Measurements from ENCODE around the gene PSME3IP1.
A peak's percentile ranks its signal among the peaks of the same experiment; 100 is the strongest.

PSME3IP1 gene

DNA sequence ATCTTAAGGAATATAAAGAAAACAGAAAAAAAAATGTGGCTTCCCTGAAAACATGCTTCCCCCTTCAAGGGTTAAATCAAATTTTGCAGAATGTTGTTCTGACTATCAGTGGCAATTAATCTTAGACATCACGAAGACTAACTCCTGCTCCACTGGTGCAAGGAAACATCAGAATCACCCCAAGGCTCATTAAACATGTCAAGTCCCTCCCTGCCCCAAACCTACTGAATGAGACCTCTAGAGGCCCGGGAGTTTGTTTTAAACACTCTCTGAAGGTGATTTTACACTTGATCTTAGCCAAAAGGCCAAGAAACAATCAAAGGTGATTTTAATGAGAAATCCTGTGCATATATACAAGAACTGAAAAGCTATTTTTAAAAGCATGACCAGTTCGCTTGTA lies 18.3 kb downstream of the PSME3IP1 start:
- in situ Hi-C loops (cut with HindIII; ENCODE audit: low pct_ligation_motif_present, low sequenced_read_pairs) = no loop called here
- TF ChIP-seq, protein P1, sequence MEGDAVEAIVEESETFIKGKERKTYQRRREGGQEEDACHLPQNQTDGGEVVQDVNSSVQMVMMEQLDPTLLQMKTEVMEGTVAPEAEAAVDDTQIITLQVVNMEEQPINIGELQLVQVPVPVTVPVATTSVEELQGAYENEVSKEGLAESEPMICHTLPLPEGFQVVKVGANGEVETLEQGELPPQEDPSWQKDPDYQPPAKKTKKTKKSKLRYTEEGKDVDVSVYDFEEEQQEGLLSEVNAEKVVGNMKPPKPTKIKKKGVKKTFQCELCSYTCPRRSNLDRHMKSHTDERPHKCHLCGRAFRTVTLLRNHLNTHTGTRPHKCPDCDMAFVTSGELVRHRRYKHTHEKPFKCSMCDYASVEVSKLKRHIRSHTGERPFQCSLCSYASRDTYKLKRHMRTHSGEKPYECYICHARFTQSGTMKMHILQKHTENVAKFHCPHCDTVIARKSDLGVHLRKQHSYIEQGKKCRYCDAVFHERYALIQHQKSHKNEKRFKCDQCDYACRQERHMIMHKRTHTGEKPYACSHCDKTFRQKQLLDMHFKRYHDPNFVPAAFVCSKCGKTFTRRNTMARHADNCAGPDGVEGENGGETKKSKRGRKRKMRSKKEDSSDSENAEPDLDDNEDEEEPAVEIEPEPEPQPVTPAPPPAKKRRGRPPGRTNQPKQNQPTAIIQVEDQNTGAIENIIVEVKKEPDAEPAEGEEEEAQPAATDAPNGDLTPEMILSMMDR (IDR thresholded peaks at IDR 0.05; ENCODE audit: low read depth, low read length, missing control alignments) = no peak
- peaks cover 36% of the 10 kb centered on the region for H3K36me3 ChIP-seq (replicated peaks)

GRCh38 chr16:57166951-57167350 lies 18.9 kb downstream of the PSME3IP1 start:
- Histone ChIP-seq H3K27ac (no peak overlapping the region), H3K36me3 (replicated peaks) (peaks cover 35% of the 10 kb centered on the region), H3K4me3 (ENCODE audit: low read depth, low read length) (no peak overlapping the region), H3K27me3 (replicated peaks) (no peaks in the 10 kb centered on the region)
- DNase-seq = peak; percentile 14
- TF ChIP-seq, protein P1 (IDR thresholded peaks at IDR 0.05; ENCODE audit: low read depth, low read length, missing control alignments) = no peak
- in situ Hi-C loops (cut with HindIII; ENCODE audit: low pct_ligation_motif_present, low sequenced_read_pairs) = no loop called here

More for the DNA sequence above, 18.3 kb downstream of the PSME3IP1 start:
- Histone ChIP-seq H3K4me3 (ENCODE audit: low read depth, low read length) (no peak overlapping the region), H3K27ac (no peak overlapping the region), H3K27me3 (replicated peaks) (no peaks in the 10 kb centered on the region)
- DNase-seq = no peak

DNA sequence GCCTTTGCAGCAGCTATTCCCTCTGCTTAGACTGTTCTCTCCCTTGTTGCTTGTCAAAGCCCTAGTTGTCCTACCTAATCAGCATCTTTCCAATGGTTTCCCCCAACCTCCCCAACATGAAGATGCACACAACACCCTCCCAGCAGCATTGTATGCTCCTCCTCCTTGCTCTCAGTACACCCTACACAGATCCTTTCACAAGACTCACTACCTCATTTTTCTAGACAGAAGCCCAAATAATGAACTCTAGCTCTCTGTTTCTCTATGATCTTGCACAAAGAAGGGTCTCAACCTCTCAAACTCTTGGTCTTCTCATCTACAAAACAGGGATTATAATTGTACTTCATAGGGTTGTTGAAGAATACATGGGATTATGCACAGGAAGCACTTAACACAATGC lies 19.4 kb downstream of the PSME3IP1 start:
- DNase-seq = no peak
- H3K36me3 ChIP-seq (replicated peaks) = peaks cover 32% of the 10 kb centered on the region
- TF ChIP-seq, protein P1 (IDR thresholded peaks at IDR 0.05; ENCODE audit: low read depth, low read length, missing control alignments) = no peak
- no peaks in the 10 kb centered on the region for H3K27me3 ChIP-seq (replicated peaks)
- in situ Hi-C loops (cut with HindIII; ENCODE audit: low pct_ligation_motif_present, low sequenced_read_pairs) = no loop called here
- no peak overlapping the region for H3K27ac ChIP-seq
- no peak overlapping the region for H3K4me3 ChIP-seq (ENCODE audit: low read depth, low read length)

DNA sequence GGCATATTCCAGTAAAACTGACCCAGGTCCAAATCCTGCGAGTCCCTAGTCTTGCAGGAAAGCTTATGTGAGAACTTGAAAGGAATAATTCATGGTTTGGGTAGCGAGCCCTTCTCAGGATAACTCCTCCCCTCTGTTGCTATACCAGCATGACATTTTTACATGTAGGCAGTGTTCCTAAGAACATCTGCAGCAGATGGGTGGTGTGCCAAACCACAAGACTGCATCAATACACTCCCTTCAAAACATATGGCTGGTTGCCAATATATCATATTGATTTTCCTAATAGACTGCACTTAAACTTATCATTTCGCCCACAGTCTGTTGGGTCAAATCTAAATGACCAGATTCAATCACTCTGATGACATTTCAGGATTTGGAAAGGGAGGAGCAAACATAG lies 19.9 kb downstream of the PSME3IP1 start:
- no peaks in the 10 kb centered on the region for H3K27me3 ChIP-seq (replicated peaks)
- H3K27ac ChIP-seq = no peak overlapping the region
- no peak overlapping the region for H3K4me3 ChIP-seq (ENCODE audit: low read depth, low read length)
- in situ Hi-C loops (cut with HindIII; ENCODE audit: low pct_ligation_motif_present, low sequenced_read_pairs) = no loop called here
- DNase-seq = no peak
- TF ChIP-seq, protein P1 (IDR thresholded peaks at IDR 0.05; ENCODE audit: low read depth, low read length, missing control alignments) = no peak
- peaks cover 27% of the 10 kb centered on the region for H3K36me3 ChIP-seq (replicated peaks)

DNA sequence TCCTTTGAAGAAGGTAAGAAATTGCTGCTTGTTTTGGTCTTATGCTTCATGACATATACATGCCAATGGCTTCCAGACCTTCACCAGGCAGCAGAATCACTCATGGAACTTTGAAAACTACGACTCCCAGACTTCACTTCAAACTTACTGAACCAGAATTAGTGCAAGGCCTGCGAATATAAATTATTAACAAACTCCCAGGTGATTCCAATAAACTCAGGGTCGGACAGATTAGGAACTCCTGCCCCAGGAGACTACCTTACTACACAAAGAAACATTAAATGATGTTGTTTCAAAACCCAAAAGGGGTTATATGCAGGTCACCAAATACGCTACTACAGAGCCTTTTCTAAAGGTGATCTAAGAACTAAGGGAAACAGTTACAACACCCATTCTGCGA lies 20.4 kb downstream of the PSME3IP1 start:
- H3K27ac ChIP-seq = no peak overlapping the region
- H3K36me3 ChIP-seq (replicated peaks) = peaks cover 26% of the 10 kb centered on the region
- TF ChIP-seq, protein P1 (IDR thresholded peaks at IDR 0.05; ENCODE audit: low read depth, low read length, missing control alignments) = no peak
- DNase-seq = no peak
- in situ Hi-C loops (cut with HindIII; ENCODE audit: low pct_ligation_motif_present, low sequenced_read_pairs) = no loop called here
- no peak overlapping the region for H3K4me3 ChIP-seq (ENCODE audit: low read depth, low read length)
- H3K27me3 ChIP-seq (replicated peaks) = no peaks in the 10 kb centered on the region

DNA sequence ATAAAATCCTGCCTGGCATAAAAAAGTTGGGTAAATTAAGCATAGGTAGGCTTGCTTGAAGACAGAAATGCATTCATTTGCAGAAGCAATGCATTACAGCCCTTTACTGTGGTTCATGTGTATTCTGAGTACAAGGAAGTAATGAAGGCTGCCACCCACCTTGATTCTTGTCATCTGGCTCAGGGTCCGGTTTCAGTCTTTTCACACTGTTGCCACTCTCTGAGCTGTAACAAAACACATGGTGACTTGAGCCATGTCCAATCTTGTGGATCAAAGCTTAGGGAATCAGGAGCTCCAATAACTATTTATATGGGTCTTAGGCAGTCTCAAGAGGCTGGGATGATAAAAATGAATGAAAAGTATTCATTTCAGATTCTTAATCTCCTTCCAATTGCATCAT lies 22.0 kb downstream of the PSME3IP1 start:
- TF ChIP-seq, protein P1 (IDR thresholded peaks at IDR 0.05; ENCODE audit: low read depth, low read length, missing control alignments) = no peak
- peaks cover 31% of the 10 kb centered on the region for H3K36me3 ChIP-seq (replicated peaks)
- no peak overlapping the region for H3K27ac ChIP-seq
- no peaks in the 10 kb centered on the region for H3K27me3 ChIP-seq (replicated peaks)
- no peak overlapping the region for H3K4me3 ChIP-seq (ENCODE audit: low read depth, low read length)
- in situ Hi-C loops (cut with HindIII; ENCODE audit: low pct_ligation_motif_present, low sequenced_read_pairs) = no loop called here
- DNase-seq = no peak

Data from brain microvascular endothelial cell (primary cell).